Mesothelial cell of epicardium (in vitro differentiated cells): ENCODE data around the gene ICA1. TPM values are rescaled to one million over a fixed set of nuclear protein-coding genes. Genes with fewer than 3 reads are reported as not detected.

Experiments
- DNase-seq, 2 experiments: peaks; one replicate each; pipeline ENCODE4 v3.0.0; 2021; ENCODE audit warnings: low spot score in 2 of 2; ENCODE audit not compliant: unreplicated experiment in 2 of 2
- H3K27ac Mint-ChIP-seq: 2 replicates; pipeline ENCODE4 v1.8.0; 2021; ENCODE audit warnings: mixed read lengths
- H3K27me3 Mint-ChIP-seq: 2 replicates; pipeline ENCODE4 v1.8.0; 2021; ENCODE audit warnings: low read depth, mixed read lengths
- H3K36me3 Mint-ChIP-seq: 2 replicates; pipeline ENCODE4 v1.8.0; 2021; ENCODE audit warnings: mixed read lengths
- H3K4me1 Mint-ChIP-seq: 2 replicates; pipeline ENCODE4 v1.8.0; 2021; ENCODE audit warnings: mixed read lengths
- H3K4me3 Mint-ChIP-seq: 2 replicates; pipeline ENCODE4 v1.8.0; 2021; ENCODE audit warnings: mild to moderate bottlenecking, moderate library complexity, mixed read lengths
- H3K9me3 Mint-ChIP-seq: 2 replicates; pipeline ENCODE4 v1.8.0; 2021; ENCODE audit warnings: mixed read lengths
- CTCF ChIP-seq: fragments of 200-600 bp; sonication (generic); IDR thresholded peaks from one replicate; pipeline ENCODE4 v1.5.0; 2021; ENCODE audit warnings: antibody characterized with exemption; ENCODE audit not compliant: unreplicated experiment
- total RNA-seq: library from RNA; stranded (reverse); gene quantifications from 3 replicates; pipeline ENCODE4 v1.2.1, GENCODE V29; 2021

Gene ICA1
- total RNA-seq, 1 donor from 2014 or later = 8.2 TPM

- Mint-ChIP-seq H3K27ac (no peak overlapping the region), H3K9me3 (peaks cover 7% of the 10 kb centered on the region), H3K4me1 (no peaks in the 10 kb centered on the region), H3K4me3 (no peak overlapping the region), H3K36me3 (no peaks in the 10 kb centered on the region), H3K27me3 (peaks cover 6% of the 10 kb centered on the region)
- no peak for DNase-seq
- no peak for TF ChIP-seq CTCF
Measured at GRCh38 chr7:8236780-8237407, 25.1 kb downstream of the ICA1 start.

- no peak overlapping the region for H3K4me3 Mint-ChIP-seq
- peaks cover 4% of the 10 kb centered on the region for H3K27me3 Mint-ChIP-seq
- no peaks in the 10 kb centered on the region for H3K9me3 Mint-ChIP-seq
- peaks cover 3% of the 10 kb centered on the region for H3K4me1 Mint-ChIP-seq
- no peaks in the 10 kb centered on the region for H3K36me3 Mint-ChIP-seq
- H3K27ac Mint-ChIP-seq = no peak overlapping the region
- DNase-seq = no peak
- TF ChIP-seq CTCF = no peak
Measured at GRCh38 chr7:8232999-8233847, 28.7 kb downstream of the ICA1 start.

GRCh38 chr7:8229927-8230326 is 32.0 kb downstream of the ICA1 start:
- Mint-ChIP-seq H3K4me1 (peaks cover 3% of the 10 kb centered on the region), H3K9me3 (no peaks in the 10 kb centered on the region), H3K27ac (no peak overlapping the region), H3K4me3 (no peak overlapping the region), H3K27me3 (peaks cover 2% of the 10 kb centered on the region), H3K36me3 (no peaks in the 10 kb centered on the region)
- no peak for DNase-seq
- TF ChIP-seq CTCF = no peak

GRCh38 chr7:8228766-8229674 is 32.9 kb downstream of the ICA1 start:
- Mint-ChIP-seq H3K36me3 (no peaks in the 10 kb centered on the region), H3K4me3 (no peak overlapping the region), H3K27ac (no peak overlapping the region), H3K4me1 (peaks cover 3% of the 10 kb centered on the region), H3K9me3 (no peaks in the 10 kb centered on the region), H3K27me3 (peaks cover 7% of the 10 kb centered on the region)
- no peak for TF ChIP-seq CTCF
- no peak for DNase-seq

GRCh38 chr7:8228068-8228467 is 33.9 kb downstream of the ICA1 start:
- no peaks in the 10 kb centered on the region for H3K36me3 Mint-ChIP-seq

More at GRCh38 chr7:8228068-8228467, 33.9 kb downstream of the ICA1 start:
- no peak for TF ChIP-seq CTCF
- peaks cover 7% of the 10 kb centered on the region for H3K27me3 Mint-ChIP-seq
- H3K9me3 Mint-ChIP-seq = no peaks in the 10 kb centered on the region
- H3K27ac Mint-ChIP-seq = no peak overlapping the region
- no peak for DNase-seq
- no peak overlapping the region for H3K4me3 Mint-ChIP-seq
- peaks cover 3% of the 10 kb centered on the region for H3K4me1 Mint-ChIP-seq
